ENCODE measurements around the gene DIAPH3.

Gene DIAPH3

DNA sequence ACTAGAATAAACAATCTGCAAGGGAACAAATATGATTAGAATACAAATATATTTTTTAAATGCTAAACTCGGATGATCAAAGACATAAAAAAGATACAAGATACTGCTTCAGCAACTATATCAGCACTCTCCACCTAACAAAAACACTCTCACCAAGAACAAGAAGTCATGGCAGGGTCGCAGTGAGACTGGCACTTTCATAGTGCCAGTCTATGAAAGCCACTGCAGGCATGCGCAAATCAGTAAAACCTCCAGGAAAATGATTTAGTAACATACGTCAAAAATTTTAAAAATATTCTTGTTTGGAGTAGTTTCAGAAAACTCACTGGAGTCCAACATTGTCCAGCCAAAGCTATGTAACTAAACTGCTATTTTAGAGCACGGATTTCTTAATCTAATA, 295.9 kb downstream of the DIAPH3 start:
- DNase-seq (ENCODE audit: low spot score), result no peak

DNA sequence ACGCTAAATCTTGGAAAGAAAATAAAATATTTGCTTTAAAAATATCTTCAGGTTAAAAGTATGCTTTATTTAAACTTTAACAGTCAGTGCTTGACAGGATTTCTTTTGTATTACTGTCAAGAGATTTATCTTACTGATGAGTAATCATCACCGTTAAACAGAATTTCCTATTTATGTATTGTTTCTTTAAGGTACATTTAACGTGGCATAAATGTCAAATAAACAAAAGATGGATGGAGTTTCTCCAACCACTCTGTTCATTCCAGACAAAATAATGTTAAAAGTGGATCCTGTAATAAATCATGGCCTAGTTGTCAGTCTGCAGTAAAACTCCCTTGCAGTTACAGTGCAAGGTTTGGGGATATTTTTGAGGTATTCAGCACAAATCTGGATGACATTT, 298.3 kb downstream of the DIAPH3 start:
- DNase-seq (ENCODE audit: low spot score), result no peak

DNA sequence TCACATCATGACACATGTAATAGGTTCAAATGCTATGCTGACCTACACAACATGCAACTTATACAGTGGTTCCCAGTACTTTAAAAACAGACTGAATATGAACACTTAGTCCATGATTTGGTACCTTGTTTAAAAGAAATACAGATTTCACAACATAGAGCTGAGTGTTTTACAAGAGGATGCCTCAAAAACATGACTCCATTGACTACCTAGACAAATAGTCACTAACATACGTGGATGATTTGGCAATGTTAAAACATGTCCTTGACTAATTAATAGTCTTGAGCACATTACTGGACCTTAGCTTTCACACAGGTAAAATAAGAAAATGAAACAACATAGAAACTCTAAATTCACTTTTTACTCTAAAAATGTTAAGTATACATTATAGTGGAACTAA, 300.1 kb downstream of the DIAPH3 start:
- no peak for DNase-seq (ENCODE audit: low spot score)

DNA sequence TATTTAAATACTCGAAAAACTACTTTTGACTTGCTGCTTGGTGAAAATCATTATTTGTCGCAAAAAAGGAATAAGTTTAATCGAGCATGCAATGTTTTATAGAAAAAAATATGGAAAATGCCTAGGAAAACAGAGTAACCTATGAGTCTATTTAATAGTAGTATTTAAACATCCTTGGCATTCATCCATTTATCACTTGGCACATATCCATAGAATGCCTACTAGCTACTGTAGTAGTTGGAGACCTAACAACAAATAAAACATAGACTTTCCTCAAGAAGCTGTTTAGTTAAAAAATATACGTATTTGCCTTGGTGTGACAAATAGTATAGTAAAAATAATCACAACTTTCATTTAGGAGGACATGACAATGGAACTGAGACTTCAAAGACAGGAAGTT, 302.1 kb downstream of the DIAPH3 start:
- DNase-seq (ENCODE audit: low spot score), result no peak

DNA sequence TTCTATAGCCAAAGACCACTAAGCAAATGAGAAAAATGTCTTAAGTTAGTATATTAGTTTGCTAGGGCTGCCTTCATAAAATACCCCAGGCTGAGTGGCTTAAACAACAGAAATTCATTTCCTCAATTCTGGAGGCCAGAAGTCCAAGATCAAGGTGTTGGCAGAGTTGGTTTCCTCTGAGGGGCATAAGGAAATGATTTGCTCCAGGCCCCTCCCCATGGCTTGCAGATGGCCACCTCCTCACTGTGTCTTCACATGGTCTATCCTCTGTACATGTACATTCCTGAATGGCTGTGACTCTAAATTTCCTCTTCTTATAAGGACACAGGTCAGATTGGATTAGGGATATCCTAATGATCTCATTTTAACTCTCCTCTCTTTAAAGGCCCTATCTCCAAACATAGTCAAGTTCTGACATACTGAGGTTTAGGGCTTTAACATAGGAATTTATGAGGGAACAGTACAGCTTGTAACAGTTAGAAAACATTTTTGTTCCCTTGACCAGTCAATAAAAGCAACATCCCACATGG, 307.4 kb downstream of the DIAPH3 start:
- DNase-seq (ENCODE audit: low spot score), result no peak

DNA sequence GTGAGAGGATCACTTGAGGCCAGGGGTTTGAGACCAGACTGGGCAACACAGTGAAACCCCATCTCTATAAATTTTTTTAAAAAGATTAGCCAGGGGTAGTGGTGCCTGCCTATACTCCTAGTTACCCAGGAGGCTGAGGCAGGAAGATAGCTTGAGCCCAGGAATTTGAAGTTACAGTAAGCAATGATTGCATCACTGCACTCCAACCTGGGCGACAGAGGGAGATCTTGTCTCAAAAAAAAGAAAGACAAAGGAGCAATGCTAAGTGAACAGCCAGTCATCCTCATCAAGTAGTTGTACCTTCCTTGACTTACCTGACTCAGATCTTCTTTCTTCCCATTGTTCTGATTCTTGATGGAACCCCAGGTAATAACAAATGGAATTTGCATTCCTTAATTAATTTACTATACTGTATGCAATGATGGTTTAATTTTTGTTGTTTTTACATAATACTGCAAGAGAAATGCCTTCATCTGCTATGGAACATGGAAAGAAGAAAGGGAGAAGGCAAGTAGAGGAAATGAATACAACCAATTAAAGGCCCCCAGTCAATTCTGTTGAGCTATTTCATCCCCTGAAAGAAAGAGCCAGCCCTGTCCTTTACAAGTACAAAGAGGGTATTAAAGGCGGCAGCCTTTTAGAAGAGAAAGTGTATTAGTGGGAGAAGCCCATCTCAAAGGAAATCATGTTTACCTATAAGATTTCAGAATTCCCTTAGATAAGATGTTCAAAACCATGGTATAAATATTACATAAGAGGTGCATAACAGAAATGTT, 316.7 kb downstream of the DIAPH3 start:
- no peak for DNase-seq (ENCODE audit: low spot score)

DNA sequence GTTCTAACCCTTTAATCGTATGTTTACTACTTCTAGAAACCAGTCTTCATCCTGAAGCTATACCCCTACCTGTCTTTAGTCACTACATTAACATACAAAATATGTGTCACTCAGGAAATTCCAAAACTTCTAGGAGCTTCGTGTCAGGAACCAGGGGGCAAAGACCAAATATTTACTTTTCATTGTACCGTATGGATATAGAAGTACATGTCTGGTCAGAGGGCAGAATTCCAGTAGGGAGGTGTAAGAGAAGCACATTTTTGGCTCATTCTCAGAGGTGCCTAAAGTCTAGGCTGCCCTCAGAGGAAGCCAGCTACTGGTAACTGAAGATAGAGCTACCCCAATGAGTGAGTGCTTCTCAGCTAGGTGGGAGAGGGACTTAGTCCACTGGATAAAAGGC, 320.7 kb downstream of the DIAPH3 start:
- no peak for DNase-seq (ENCODE audit: low spot score)

DNA sequence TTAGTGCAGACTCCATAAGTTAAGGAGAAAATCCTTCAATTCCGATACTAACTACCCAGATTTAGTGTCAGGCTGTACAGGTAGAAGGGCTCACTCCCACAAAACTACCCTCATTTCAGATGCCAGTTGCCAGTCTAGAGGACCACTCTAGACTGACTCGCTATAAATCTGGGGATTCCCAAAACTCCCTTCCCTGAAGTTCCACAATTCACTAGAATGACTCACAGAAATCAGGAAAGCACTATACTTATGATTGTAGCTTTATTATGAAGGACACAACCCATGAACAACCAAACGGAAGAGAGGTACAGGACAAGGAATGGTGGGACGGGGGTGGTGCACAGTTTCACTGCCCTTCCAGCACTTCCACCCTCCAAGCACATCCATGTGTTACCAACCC, 321.2 kb downstream of the DIAPH3 start:
- no peak for DNase-seq (ENCODE audit: low spot score)

DNA sequence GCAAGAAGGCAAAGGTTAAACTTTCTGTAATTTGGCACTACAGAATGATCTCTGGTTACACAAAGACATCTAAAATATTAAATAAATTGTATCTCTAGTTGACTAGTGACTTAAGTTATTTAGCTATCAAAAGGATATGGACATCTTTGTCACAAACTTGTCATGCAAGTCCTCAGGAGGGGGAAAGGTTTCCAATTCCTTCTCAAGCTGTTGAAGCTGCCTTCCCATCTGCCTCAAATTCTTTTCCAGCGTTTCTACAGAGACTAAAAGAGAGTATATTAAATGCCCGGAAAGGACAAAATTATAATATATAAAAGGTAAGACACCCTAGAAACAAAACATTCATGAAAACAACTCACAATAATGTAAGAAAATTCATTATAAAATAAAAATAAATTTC, 324.5 kb downstream of the DIAPH3 start:
- no peak for DNase-seq (ENCODE audit: low spot score)

DNA sequence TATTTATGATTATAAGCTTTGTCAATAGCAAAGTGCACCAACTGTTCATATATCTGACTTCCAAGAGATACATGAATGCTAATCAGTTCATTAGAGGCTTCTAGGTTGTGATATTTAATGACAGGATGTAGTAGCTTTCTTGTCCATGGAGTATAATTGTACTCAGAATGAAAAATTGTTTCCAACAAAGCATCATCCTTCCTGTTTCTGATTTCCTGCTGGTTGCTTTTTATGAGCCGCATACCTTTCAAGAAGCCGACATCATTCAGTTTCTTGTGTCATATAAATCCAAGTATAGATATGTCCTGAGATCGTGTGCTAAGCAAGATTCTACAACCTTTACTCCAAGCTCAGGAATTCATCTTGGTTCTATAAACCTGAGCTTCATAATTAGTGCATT, 326.6 kb downstream of the DIAPH3 start:
- DNase-seq (ENCODE audit: low spot score), result no peak

DNA sequence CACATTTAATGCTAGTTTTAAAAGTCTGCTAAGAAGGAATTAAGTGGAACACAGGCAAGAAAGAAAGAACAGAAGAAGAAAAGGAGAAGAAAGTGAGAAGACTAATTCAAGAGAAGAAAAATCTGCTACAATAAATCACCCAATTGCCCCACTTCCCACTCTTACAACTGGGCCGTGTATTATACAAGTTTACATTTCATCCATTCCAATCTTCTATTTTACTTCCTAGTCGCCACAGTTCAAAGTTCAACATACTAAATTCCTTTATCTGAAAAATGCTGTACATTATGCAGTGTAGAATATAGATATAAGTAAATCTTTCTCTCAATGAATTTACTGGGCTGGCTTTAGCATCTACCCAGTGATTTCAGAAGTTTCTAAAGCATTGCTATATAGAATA, 328.2 kb downstream of the DIAPH3 start:
- DNase-seq (ENCODE audit: low spot score), result no peak

DNA sequence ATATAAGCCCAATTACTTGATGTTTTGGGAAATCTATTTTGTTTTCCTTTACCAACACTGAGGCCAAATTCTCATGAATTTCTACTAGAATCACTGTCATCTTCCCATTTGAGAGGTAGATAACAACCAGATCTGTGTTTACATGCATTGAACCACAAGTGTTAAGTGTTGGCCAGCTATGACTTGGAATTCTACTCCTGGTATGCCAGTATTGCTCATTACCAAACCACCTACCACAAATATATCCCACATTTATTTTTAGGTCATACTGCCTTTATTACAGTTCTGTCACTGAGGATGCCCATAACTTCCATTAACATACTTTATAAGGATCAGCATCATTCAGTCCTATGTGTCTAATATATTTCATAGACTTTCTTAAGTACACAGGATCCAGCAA, 328.9 kb downstream of the DIAPH3 start:
- DNase-seq (ENCODE audit: low spot score), result no peak

DNA sequence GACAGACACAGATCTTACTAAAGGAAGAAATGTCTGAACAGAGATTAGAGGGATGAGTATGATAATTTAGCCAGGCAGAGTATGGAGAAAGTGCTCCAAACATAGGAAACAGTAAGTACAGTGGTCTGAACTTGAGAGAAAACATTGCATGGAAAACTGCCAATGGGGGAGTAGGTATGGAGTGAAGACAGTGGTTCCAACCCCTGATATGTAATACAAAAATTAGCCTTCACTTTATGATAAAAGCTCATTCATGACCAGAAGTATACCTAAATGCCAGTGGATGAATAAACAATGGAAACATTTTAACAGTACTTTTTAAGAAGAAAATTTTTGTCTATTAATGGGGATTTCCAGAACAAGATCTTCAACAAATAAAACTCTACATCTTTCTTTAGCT, 334.0 kb downstream of the DIAPH3 start:
- no peak for DNase-seq (ENCODE audit: low spot score)

DNA sequence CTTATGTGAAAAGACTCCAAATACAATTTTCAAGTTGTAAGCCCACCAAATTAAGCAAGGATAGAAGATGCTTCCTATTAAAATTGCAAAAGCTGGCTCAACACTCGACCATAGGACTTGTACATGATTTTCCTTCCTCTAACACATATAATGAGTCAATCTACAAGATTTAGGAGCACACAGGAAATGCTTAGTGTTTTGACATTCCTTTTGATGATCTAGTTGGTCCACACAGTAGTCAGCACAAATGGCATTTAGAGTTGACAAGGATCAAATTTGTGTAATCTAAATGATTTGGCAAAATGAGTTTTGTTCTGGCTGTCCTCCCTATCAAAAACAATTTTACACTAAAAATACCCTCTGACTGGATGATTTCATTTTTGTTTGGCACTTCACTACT, 340.2 kb downstream of the DIAPH3 start:
- DNase-seq (ENCODE audit: low spot score), result no peak

DNA sequence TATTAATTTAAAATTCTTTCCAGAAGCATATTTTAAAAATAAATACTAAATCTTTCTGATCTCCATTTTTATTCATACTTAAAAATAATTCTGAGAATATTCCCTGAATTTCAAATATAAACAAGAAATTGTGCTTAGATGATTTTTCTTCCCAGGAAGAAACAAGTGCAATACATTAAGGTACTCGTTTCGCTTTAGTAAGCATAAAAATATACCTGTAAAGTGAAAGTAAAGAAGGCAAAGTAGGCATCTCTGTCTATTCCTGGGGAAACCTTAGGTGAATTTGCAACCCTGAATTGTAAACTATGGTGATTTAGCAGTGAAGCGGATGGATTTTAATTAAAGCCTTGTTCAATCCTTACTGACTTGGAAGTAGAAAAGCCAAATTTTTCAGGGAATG, 354.2 kb downstream of the DIAPH3 start:
- no peak for DNase-seq (ENCODE audit: low spot score)

DNA sequence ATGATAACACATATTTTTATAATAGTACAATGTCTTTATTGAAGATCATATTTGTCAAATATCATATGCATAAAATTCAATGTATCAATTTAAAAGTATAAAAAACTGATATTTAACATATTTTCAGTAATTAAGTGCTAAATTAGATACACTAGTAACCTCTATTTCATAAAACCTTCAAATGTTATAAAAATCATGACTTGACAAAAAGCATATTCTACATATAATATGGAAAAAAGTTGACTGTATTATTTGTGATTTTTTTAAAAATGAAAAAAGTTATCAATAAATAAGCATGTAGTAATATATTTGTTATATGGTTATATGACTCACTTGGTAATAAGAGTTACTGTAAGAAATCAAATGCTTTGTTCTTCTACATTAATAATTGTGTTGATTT, 356.9 kb downstream of the DIAPH3 start:
- DNase-seq (ENCODE audit: low spot score), result no peak

DNA sequence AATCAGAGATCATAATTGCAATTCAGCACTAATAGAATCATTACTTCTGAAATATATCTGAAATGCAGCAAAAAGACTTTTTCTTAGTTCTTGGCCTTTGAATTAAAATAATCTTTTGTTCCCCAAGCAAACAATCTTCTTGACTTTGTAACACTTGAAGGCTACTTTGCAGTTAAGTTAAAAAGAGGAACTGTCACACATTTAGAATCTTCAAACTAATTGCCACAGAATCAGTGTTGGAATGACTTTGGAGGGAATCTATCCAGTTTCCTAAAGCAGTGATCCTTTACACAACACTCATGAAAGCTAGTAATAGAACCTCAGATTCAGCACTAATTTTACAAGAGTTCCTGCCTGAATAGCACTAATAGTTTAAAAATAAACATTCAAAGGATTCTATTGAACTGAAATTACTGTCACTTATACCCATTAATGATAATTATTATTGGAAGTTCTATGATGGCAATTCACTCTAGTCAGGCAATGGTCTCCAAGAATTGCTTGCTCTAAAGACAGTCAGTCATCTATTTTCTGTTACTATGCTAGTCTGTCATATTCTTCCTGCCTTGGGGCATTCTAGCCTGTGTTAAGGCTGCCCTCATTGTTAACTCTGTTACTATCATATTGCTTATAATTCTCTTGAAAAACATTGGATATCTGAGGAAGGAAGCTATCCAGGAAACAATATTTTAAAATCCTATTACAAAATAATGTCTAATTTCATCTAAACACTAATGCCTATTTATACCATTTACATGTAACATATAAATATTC, 362.4 kb downstream of the DIAPH3 start:
- no peak for DNase-seq (ENCODE audit: low spot score)

DNA sequence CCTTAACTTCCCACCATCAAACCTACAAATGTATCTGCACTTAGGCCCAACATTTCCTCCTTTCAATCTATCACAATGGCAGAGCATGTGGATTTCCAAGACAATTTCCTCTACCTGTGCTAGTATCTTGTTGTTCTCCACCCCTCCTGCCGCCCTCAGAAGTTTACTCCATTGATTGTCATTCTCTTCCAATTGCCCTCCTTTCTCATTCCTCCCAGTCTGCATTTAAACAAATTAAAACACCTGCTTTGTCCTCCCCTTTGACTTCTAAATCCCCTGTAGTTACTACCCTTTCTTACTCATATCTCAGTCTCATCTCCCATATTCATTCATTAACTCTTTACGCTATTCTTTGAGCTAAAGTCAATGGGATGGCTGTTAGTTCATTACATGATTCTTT, 370.6 kb downstream of the DIAPH3 start:
- DNase-seq (ENCODE audit: low spot score), result no peak

DNA sequence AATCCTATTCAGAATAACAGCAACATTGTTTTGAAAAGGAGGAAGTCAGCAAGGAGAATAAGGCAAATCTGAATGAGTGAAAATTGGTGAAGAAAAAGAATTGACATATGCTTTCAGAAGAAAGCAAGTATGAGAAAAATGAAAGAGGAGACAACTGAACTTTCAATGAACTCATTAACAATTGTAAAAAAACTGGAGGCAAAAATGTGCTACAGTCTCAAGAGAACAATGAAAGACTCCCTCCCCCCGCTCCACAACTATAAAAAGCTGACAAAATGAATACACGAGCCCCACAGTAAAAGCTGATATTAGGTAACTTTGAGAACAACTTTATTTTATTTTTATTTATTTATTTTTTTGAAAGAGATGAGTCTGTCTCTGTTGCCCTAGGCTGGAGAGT, 373.1 kb downstream of the DIAPH3 start:
- no peak for DNase-seq (ENCODE audit: low spot score)

DNA sequence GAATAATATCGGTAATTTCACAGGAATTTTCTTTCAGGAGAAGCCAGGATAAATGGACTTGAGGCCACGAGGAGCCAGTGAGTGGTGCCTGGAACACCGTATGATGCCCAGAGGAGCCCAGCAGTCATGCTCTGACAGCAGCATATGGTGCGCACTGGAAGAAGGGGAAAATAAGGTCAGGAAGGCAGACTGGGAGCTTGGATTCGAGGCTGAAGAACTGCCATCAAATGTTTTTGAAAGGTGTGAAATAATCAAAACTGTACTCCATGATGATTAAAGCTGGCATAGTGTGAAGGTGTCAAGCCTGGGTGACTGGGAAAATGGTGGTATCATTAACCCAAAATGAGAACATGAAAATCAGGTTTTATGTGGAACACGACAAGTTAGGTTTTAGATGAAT, 374.2 kb downstream of the DIAPH3 start:
- DNase-seq (ENCODE audit: low spot score), result no peak

DNA sequence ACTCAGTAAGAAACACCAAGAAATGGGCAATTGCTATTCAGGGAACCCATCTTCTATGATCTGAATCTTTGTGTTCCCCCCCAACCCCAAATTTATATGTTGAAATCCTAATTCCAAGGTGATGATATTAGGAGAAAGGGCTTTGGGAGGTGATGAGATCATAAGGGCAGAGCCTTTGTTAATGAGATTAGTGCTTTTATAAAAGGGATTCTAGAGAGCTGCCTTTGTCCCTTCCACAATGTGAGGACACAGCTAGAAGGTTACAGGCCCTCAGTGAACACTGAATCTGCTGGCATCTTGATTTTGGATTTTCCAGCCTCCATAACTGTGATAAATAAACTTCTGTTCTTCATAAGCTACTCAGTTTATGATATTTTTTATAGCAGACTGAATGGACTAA, 376.0 kb downstream of the DIAPH3 start:
- no peak for DNase-seq (ENCODE audit: low spot score)

DNA sequence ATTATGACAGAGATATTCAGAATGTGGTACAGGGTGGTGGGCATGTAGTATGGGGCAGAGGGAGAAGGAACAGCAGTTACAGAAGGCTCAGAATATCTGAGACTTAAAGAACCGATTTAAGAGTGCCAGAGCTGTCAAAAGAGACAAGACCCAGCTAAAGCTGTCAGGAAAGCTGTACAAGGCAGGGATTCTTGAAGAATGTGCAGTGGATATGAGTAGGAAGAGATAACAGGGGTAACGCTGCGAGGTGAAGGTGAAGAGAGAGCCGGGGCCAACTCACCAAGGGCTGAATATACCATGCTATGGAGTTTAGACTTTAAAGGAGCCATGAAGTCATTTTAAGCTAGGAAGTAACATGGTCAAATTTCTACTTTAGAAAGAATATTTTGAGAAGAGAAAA, 381.0 kb downstream of the DIAPH3 start:
- DNase-seq (ENCODE audit: low spot score), result no peak

DNA sequence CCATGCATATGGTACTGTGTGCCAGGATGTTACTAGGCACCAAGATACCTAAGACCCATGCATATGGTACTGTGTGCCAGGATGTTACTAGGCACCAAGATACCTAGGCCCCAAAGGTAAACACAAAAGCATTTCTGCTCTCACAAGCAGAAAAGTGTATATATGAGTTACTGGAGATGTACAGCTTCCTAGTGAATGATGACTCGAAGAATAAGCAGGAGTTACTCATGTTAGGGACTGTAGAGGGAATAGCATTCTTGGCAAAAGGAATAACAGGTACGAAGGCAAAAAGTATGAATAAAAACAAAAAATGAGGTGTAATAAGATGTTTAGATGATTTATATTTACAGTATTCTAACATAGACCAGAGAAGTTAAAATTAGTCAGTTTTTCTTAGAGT, 383.7 kb downstream of the DIAPH3 start:
- no peak for DNase-seq (ENCODE audit: low spot score)
